ENCODE measurements around the gene FBXO39.
"Not testable (repeated sequence)": the region's sequence is repeated elsewhere in the genome, so short reads cannot be mapped to it uniquely, and the experiment has no call there.

The FBXO39 gene

DNA sequence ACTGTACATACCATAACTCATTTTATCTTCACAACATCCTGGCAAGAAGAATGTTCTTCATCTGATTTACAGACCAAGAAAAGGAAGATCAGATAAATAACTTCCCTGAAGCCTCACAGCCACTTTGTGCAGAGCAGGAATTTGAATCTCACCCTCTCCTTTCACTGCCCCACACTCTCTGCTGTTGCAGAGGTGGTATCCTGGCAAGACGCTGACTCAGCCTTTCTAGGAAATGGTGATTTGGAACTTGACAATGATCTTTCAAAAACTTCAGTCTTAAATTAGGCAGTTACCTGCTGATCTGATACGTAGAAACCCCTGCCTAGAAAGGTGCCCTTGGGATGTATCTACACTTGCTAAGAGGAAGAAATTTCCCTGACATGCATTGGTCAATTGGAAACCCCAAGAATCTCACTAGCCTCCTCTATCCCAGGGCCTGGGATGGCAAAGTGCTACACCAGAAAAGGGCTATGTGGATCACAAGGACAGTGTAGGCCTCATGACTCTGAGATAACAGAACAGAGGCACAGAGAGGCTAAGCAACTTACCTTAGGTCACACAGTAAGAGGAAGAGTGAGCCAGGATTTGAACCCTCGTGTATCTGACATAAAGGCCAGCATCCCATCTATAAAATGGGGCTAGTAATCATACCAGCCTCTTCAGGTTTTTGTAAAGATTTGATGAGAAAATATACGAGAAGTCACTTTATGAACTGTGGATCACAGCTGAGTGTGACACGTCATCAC, 17.9 kb downstream of the FBXO39 start:
- no peak for DNase-seq

DNA sequence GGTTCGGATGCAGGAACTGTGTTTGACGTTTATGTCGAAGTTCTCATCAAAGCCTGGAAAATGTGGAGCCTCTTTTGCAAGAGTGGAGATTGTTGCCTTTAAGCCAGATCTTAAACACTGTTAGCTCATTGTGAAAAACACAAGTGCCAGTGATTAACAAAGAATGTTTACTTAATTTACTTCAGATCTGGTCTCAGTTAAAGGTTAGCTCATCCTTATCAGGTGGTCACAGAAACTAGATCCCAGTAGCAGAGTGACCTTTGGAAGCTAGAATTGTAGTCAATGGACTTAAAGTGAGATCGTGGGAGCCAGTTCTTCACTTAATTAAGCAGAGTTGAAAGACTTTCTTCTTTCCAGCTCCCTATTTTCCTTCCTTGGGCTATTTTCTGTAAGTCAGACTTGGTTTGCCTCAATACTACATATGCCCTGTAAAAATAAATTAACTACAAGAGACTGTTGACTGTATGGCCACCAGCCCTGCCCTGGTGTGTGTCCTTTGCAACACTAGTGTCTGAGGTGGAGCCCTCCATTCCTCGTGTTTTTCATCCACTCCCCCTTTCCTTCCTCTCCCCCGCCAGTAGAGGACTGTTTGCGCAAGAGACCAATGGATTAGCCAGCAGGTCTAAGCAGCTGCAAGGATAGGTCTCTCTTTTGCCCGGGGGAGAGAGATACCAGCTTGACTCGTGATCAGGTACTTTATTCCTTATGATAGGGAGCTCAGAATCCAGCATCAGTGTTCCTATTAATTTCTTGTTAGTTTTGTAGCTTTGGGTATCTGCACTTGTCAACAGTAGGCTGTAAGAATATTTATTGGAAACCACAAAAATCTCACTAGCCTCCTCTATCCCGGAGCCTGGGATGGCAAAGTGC, 20.2 kb downstream of the FBXO39 start:
- DNase-seq = no peak

DNA sequence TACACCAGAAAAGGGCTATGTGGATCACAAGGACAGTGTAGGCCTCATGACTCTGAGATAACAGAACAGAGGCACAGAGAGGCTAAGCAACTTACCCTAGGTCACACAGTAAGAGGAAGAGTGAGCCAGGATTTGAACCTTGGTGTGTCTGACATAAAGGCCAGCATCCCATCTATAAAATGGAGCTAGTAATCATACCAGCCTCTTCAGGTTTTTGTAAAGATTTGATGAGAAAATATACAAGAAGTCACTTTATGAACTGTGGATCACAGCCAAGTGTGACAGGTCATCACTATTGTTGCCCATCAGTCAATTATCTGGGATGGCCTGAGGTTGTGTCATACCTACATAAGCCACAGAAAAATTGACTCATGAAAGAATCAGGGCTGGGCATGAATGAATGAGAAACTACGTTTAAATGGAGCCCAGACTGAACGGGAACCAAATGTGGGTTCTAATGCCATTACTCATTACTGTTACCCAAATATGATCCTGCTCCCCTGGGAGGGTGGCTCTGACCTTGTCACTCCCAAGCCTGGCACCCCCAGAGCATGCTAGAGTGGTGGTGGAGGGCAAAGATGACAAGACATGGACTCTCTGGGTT, 21.0 kb downstream of the FBXO39 start:
- no peak for DNase-seq

DNA sequence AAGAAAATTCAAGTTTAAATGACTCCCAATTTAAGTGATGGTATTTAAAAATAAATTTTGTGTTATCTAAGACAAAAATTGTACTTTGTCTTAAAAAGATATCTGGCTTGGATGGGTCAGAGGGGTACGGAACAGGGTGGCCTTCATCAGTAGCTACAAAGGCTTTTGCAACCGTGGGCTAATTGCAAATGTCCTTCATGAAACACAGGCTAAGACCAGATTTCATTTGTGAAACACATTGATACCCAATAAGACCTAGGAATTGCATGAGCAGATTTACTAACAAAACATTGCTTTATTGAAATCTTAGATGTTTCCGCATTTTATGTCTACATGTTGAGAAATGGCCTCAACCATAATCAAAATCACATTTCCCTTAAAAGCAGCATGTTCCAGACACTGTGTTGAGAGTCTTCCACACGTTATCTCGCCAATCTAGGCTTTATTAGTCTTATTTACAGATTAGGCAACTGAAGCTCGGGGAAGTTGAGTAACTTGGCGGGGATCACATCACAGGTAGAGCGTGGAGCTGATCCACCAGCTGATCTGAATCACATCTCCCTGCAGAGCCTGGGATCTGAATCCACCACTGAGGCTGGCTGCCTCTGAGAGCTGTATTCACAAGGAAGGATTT, 21.8 kb downstream of the FBXO39 start:
- DNase-seq = no peak

DNA sequence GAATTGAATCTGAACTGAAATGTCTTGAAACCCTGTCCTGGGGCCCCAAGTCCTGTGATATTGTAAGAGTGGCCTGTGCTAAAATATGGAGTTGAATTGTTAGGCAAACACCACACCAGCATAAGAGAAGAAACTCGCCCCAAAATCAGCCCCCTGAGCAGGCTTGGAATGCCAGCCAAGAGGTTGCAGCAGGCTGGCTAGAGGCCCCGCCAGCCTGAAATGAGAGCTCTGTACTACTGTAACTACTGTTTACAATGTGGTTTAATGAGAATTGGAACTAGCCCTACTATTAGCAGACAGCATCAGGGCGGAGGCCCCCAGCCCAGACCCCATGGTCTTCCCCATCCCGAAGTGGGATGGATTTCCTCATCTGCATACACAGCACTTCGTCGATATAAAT, 23.7 kb downstream of the FBXO39 start:
- no peak for DNase-seq

DNA sequence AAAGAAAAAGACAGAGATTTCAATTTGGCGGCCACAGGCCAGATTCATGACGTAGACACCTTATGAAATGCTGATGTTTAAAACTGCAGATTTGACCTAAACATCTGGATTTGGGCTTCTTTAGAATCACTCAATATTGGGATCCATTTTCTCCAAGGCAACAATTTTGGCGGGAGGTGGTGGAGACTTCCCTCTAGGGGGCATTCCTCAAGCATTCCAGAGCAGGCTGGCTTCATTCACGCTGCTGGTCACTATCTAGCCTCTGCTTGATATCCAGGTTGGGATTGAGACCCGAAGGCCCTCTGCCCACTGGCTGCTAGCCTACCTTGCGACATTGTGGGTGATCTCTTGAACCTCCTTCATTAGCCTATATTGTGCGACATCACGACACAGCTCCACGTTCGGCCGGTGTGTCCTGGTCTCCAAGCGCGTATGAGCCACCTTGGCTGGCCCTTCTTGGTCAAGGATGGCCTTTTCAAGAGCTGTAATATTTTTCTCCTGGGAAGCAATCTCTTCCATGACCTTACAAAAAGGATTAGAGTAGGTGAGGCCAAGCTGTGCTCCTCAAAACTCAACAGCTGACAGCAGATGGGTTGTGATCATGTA, 24.5 kb downstream of the FBXO39 start:
- no peak for DNase-seq

DNA sequence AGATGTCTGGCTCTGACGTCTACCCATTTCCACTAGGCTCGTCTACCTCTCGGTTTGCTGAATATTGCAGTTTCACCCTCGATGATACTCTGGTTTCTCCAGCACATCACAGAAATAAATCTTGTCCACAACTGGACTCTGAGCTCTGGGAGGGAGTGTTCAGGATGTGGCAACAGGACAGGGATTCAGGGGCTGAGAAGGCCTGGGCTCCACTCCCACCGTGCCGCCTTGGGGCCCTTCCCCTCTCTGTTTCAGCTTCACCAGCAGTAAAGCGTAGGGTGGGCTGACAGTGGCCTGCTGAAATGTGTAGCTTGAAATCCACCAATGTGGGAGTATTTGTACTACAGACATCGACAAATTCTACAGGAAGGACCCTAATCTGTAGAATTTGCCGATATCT, 35.5 kb downstream of the FBXO39 start:
- no peak for DNase-seq

DNA sequence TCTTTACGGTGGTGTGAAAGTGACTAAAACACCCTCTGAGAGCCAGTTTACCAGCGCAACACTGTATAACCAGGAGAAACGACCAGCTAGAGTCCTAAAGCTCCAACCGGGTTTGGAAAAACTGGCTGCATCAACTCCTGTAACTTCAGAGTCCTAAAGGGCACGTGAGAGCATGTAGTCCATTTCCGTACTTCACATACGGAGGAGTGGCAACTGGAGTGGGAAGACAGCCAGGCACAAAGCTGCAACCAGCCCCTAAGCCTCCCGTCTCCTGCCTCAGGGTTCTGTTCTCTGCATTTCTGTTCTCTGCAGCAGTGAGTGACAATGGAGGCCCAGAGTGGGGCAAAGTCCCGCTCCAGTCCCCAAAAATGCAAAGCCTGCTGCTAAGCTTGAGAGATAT, 36.3 kb downstream of the FBXO39 start:
- DNase-seq = no peak

DNA sequence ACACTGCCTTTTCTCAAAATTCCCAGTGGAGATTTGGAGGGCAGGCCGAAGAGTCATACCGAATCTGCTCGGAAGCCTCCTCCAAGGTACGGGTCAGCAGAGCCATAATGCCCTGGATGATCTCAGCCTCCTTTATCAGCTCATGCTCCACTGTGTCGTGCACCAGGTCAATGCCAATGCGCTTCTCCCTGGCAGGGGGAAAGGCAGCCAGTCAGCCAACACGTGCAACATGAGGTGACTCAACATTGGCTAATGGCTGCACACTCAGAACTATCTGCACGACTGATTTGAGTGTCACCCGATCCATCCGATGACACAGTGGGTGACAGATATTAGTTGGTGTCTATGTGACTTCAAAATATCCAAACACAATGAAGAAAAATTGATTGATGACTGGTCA, 39.8 kb downstream of the FBXO39 start:
- no peak for DNase-seq

DNA sequence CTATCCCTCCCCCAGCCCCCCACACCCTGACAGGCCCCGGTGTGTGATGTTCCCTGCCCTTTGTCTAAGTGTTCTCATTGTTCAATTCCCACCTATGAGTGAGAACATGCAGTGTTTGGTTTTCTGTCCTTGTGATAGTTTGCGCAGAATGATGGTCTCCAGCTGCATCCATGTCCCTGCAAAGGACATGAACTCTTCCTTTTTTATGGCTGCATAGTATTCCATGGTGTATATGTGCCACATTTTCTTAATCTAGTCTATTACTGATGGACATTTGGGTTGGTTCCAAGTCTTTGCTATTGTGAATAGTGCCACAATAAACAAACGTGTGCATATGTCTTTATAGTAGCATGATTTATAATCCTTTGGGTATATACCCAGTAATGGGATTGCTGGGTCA, 40.4 kb downstream of the FBXO39 start:
- not testable (repeated sequence) for DNase-seq

DNA sequence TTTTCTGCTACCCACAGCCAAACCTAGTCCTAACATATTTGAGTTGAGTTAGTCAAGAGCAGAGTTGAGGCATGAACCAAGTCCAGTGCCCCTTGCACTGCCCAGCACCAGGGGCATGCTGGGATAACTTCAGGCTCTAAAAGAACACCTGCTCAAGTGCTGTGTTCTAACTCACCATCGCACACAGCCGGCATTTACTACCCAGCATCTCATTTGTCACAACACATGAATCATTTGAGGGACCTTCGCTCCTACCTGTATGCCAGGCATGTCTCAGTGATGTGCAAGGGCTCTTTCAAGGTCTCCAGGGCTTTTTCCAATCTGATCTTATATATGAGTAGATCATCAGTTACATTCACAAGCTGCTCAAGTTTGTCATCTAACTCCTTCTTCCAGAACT, 42.9 kb downstream of the FBXO39 start:
- DNase-seq = no peak

DNA sequence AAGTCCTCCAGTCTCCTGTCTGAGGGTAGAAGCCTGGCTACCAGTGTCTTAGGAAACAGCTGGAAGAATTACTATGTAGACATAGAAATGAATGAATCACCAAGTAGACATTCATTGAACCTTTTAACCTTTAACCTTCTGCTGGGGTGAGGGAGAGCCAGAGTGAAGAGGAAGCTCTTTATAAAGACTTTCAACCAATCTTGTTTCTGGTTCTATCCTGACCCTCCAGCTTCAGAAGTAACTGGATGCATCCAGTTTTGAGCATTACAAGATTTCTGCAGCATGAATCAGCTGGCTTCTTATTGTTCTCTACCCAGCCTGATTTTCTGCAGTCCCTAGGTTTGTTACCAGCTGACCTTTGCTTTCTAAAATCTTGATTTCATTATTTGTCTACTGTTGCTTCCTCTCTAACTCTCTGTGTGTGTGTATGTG, 47.0 kb downstream of the FBXO39 start:
- DNase-seq = no peak

DNA sequence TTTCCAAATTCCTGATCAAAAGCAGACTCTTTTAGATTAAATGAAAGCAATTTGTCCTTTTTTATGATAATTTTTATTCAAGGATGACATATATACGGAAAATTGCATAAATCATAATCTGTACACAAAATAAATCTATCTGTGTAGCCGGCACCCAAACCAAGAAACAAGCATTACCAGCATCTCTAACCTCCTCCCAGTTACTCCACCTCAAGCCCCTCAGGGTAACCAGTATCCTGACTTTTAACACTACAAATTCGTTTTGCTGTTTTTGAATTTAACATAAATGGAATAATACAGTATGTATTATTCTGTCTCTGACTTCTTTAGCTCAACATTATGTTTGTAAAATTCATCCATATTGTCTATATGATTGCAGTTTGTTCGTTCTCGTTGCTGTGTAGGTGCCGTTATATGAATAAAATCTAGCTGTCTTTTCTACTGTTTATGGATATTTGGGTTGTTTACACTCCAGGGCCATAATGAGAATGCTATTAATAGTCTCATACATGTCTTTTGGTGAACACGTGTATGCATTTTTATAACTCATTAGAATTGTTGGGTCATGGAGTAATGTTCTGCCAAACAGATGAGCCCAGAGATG, 54.5 kb downstream of the FBXO39 start:
- no peak for DNase-seq

DNA sequence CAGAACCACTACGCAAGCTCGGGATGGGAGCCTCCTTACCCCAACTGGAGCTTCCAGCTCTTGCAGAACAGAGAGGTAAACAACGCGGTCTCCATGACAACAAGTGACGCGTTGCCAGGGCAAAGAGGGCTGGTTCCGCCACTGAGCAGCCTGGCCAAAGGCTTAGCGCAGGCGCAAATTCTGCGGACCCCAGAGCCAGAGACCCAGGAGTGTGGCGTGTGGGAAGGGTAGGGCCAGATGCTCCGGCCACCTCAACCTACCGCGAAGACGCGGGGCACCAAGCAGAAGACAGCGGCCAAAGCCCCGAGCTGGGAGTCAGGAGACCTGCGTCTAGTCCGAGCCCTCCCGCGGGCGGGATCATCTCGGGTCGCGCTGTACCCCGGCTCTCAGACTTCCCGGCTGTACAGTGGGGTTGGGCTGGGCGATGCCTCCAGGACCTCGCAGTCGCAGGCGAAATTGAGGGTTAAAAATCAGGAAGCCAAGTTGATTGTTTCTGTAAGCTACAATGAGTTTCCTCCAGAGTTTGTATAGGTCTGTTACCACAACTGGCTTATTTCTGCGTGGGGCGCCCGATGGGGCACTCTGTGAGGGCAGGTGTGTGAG, 55.7 kb downstream of the FBXO39 start, which contains the start of gene TEKT1:
TSS of gene TEKT1 (minus strand) at position 69 of the 603 bp plus-strand sequence. CDS start 1,353 bp downstream, outside the sequence.
- peak; percentile 54 for DNase-seq
